Caco-2 (cell line): ENCODE results near the gene PKP3. TPM values are rescaled to one million over a fixed set of nuclear protein-coding genes. Genes with fewer than 3 reads are reported as not detected.

Experiments used
- BruUV-seq: library from RNA; stranded (reverse); fragments of 400-500 nt; replicated peaks from 2 replicates; lab custom pipeline; 2021; lab: Mats Ljungman, UMichigan
- CTCF ChIA-PET: fragments of 300-600 bp; sonication (Branson Sonifier 250); formaldehyde crosslinking; loops from one replicate; lab custom pipeline; 2022; ENCODE audit warnings: antibody characterized with exemption; lab: Charles Lee
- POLR2A ChIA-PET: fragments of 300-600 bp; sonication (Branson Sonifier 250); formaldehyde crosslinking; loops from one replicate; lab custom pipeline; 2022; ENCODE audit warnings: antibody characterized with exemption; lab: Charles Lee
- DNase-seq, 2 experiments: peaks; one replicate each; pipeline versions ENCODE4 v3.0.0 to v3.0.0-alpha.2; 2020 to 2022
- H3K27me3 ChIP-seq: replicated peaks from 2 replicates; pipeline ENCODE4 v1.6.0; 2011; ENCODE audit warnings: low read length; ENCODE audit not compliant: control insufficient read depth, insufficient read depth
- H3K36me3 ChIP-seq: 2 replicates; pipeline ENCODE4 v1.5.1; 2011; ENCODE audit warnings: low read length; ENCODE audit not compliant: control insufficient read depth, insufficient read depth
- H3K4me1 ChIP-seq: fragments of 250-450 bp; sonication (Bioruptor Pico); 2 replicates; pipeline ENCODE4 v1.5.1; 2020; ENCODE audit warnings: mild to moderate bottlenecking
- H3K4me3 ChIP-seq: 2 replicates; pipeline ENCODE4 v1.5.1; 2011; ENCODE audit warnings: low read depth, mild to moderate bottlenecking, control low read depth, low read length
- H3K9me3 ChIP-seq: fragments of 250-450 bp; sonication (Bioruptor Pico); 2 replicates; pipeline ENCODE4 v1.5.1; 2020; ENCODE audit warnings: mild to moderate bottlenecking, moderate library complexity
- H3K27ac Mint-ChIP-seq: one replicate; pipeline ENCODE4 v1.8.0; 2022; ENCODE audit warnings: mixed read lengths; ENCODE audit not compliant: unreplicated experiment
- H3K27me3 Mint-ChIP-seq: one replicate; pipeline ENCODE4 v1.8.0; 2022; ENCODE audit warnings: mixed read lengths; ENCODE audit not compliant: insufficient read depth, unreplicated experiment
- H3K36me3 Mint-ChIP-seq: one replicate; pipeline ENCODE4 v1.8.0; 2022; ENCODE audit warnings: mild to moderate bottlenecking, mixed read lengths; ENCODE audit not compliant: insufficient read depth, unreplicated experiment
- H3K4me1 Mint-ChIP-seq: one replicate; pipeline ENCODE4 v1.8.0; 2022; ENCODE audit warnings: low read depth, mixed read lengths; ENCODE audit not compliant: unreplicated experiment
- H3K4me3 Mint-ChIP-seq: one replicate; pipeline ENCODE4 v1.8.0; 2022; ENCODE audit warnings: mild to moderate bottlenecking, moderate library complexity, mixed read lengths; ENCODE audit not compliant: unreplicated experiment
- H3K9me3 Mint-ChIP-seq: one replicate; pipeline ENCODE4 v1.8.0; 2022; ENCODE audit warnings: mixed read lengths; ENCODE audit not compliant: unreplicated experiment
- CTCF ChIP-seq, 2 experiments: fragments of 200-600 bp in 1 of 2; IDR thresholded peaks; 1 replicate in 1 of 2; 2 replicates in 1 of 2; pipeline versions ENCODE4 v1.5.1 to v1.8.0; 2011 to 2022; ENCODE audit warnings: antibody characterized with exemption in 1 of 2, control low read depth in 1 of 2, inconsistent platforms in 1 of 2, low read depth in 1 of 2, low read length in 1 of 2, mild to moderate bottlenecking in 1 of 2, moderate library complexity in 1 of 2; ENCODE audit not compliant: insufficient read depth in 1 of 2, severe bottlenecking in 1 of 2, unreplicated experiment in 1 of 2
- intact Hi-C: fragments of 100-400 bp; cut with micrococcal nuclease; formaldehyde crosslinking; loops from one replicate; pipeline ENCODE4 v1.10.0; 2022; ENCODE audit not compliant: unreplicated experiment
- total RNA-seq: library from RNA; stranded (reverse); gene quantifications from 2 replicates; pipeline ENCODE4 v1.2.3, GENCODE V29; 2022

PKP3 gene
- total RNA-seq, 1 experiment from 2014 or later, result 149 TPM

DNA sequence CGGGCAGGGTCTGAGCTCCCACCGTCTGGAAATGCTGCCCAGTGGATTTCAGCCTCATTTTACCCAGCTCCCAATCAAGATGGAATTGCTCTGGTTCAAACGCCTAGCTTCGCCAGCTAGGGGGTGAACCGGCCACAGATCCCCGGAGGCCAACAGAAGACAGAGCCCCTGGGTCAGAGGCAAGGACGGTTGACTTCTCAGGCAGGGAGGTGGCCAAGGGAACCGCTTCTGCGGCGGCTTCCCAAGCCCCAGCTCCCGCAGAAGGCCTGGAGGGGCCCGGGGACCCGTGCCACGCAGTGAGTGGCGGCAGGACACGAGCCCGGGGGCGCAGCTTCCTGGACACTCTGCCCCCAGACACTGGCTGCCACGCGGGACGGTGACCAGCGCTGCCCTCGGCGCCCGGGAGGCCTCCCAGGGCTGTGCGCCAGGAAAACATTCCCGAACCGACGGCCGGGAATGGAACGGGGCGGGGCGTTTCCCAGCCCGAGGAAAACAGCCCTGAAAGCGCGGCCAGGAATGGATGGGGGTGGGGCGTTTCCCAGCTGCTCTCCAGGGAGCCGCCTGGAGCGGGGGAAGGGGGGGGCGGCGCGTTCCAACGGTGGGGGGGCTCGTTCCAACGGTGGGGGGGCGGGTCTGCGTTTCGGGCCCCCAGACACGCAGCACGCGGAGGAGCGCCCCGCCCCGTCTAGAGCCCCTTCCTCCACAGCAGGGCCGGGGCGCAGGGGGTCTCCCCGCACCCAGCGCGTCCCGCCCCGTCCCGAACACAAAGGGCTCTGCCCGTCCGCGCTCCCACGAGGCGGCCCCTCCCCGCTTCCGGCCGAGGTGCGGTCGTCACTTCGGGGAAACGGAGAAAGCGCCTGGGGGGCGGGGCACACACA is 38.2 kb upstream of the PKP3 start:
- intact Hi-C loops, result loop anchor here (5.0 kb wide), 1 partner anchor 49 kb away; the partner anchor contains the start of gene IFITM2
- Mint-ChIP-seq H3K27me3 (no peaks in the 10 kb centered on the region), H3K36me3 (no peaks in the 10 kb centered on the region), H3K4me3 (peak overlapping the region; percentile 52), H3K9me3 (no peaks in the 10 kb centered on the region), H3K4me1 (peaks cover 20% of the 10 kb centered on the region), H3K27ac (peak overlapping the region; percentile 46)
- no peaks in the 10 kb centered on the region for H3K36me3 ChIP-seq
- H3K9me3 ChIP-seq, result no peaks in the 10 kb centered on the region; the same call in 1 of the 2 replicates
- H3K4me3 ChIP-seq, result peak overlapping the region; percentile 57
- ChIA-PET POLR2A (interaction anchor here (0.5 to 1.8 kb wide), 13 partner anchors 15 to 213 kb away, joined by 3 to 10 read pairs (median 4); partner anchors contain the start of genes BET1L, IFITM2, PKP3 and RIC8A), CTCF (interaction anchor here (0.6 to 4.0 kb wide), 13 partner anchors 16 to 149 kb away, joined by 3 to 15 read pairs (median 5); partner anchors contain the start of genes BET1L and RIC8A)
- TSS peak; percentile 94 for BruUV-seq
- peaks cover 29% of the 10 kb centered on the region for H3K4me1 ChIP-seq
- peak; percentile 94 to 95 for DNase-seq
- TF ChIP-seq CTCF (IDR thresholded peaks at IDR 0.05; ENCODE audit: insufficient read depth in 1 of 2, low read depth in 1 of 2, low read length in 1 of 2, severe bottlenecking in 1 of 2, unreplicated experiment in 1 of 2), result no peak
- no peaks in the 10 kb centered on the region for H3K27me3 ChIP-seq

DNA sequence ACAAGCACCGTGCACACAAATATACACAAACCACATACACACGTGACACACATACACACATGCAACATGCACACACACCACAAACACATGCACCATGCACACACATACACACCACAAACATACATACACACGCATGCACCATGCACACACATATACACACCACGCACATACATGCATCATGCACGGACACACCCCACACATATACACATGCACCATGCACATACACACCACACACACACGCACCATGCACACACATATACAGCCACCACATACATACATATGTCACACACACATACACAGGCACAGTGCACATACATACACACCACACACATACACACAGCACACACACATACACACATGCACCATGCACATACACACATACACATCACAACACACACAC is 37.4 kb upstream of the PKP3 start:
- no peaks in the 10 kb centered on the region for H3K27me3 ChIP-seq
- no peaks in the 10 kb centered on the region; the same call in 1 of the 2 replicates for H3K9me3 ChIP-seq
- DNase-seq, result no peak
- ChIA-PET POLR2A (interaction anchor here (1.0 to 1.8 kb wide), 5 partner anchors 26 to 149 kb away, joined by 3 to 8 read pairs (median 4); partner anchors contain the start of genes BET1L, IFITM2 and RIC8A), CTCF (interaction anchor here (0.6 to 4.0 kb wide), 5 partner anchors 18 to 106 kb away, joined by 3 to 15 read pairs (median 9); no protein-coding TSS in a partner anchor)
- H3K9me3 Mint-ChIP-seq, result no peaks in the 10 kb centered on the region
- no peaks in the 10 kb centered on the region for H3K36me3 Mint-ChIP-seq
- no TSS peak for BruUV-seq
- no peak overlapping the region for H3K4me3 Mint-ChIP-seq
- H3K4me1 ChIP-seq, result peaks cover 27% of the 10 kb centered on the region
- no peaks in the 10 kb centered on the region for H3K27me3 Mint-ChIP-seq
- intact Hi-C loops, result loop anchor here (5.0 kb wide), 1 partner anchor 49 kb away; the partner anchor contains the start of gene IFITM2
- TF ChIP-seq CTCF (IDR thresholded peaks at IDR 0.05; ENCODE audit: insufficient read depth in 1 of 2, low read depth in 1 of 2, low read length in 1 of 2, severe bottlenecking in 1 of 2, unreplicated experiment in 1 of 2), result no peak
- no peaks in the 10 kb centered on the region for H3K36me3 ChIP-seq
- H3K27ac Mint-ChIP-seq, result no peak overlapping the region
- H3K4me1 Mint-ChIP-seq, result peaks cover 16% of the 10 kb centered on the region
- no peak overlapping the region for H3K4me3 ChIP-seq

DNA sequence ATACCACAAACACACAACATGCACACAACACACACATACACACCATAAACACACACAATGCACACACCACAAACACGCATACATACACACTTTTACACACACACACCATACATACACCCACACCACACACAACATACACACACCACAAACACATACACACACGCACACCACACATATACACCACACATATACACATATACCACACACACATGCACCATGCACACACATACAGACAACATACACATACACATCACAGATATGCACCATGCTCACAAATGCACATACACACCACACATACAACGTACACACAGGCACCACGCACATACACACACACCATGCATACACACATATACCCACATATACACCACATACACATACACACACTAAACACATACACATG is 36.4 kb upstream of the PKP3 start:
- Histone ChIP-seq H3K9me3 (no peaks in the 10 kb centered on the region; the same call in 1 of the 2 replicates), H3K27me3 (no peaks in the 10 kb centered on the region), H3K4me3 (no peak overlapping the region), H3K36me3 (no peaks in the 10 kb centered on the region), H3K4me1 (peaks cover 24% of the 10 kb centered on the region)
- H3K4me1 Mint-ChIP-seq, result peaks cover 14% of the 10 kb centered on the region
- BruUV-seq, result no TSS peak
- intact Hi-C loops, result loop anchor here (5.0 kb wide), 1 partner anchor 50 kb away; the partner anchor contains the start of gene IFITM2
- no peaks in the 10 kb centered on the region for H3K9me3 Mint-ChIP-seq
- no peak for TF ChIP-seq CTCF (IDR thresholded peaks at IDR 0.05; ENCODE audit: insufficient read depth in 1 of 2, low read depth in 1 of 2, low read length in 1 of 2, severe bottlenecking in 1 of 2, unreplicated experiment in 1 of 2)
- H3K4me3 Mint-ChIP-seq, result no peak overlapping the region
- POLR2A ChIA-PET, result no interaction called here
- DNase-seq, result no peak
- H3K27me3 Mint-ChIP-seq, result no peaks in the 10 kb centered on the region
- H3K27ac Mint-ChIP-seq, result no peak overlapping the region
- H3K36me3 Mint-ChIP-seq, result no peaks in the 10 kb centered on the region
- CTCF ChIA-PET, result no interaction called here
